Esophagus muscularis mucosa (tissue), 4 donors: ENCODE data around the gene HOATZ. TPM values are rescaled to one million over a fixed set of nuclear protein-coding genes. Genes with fewer than 3 reads are reported as not detected.

Experiments used
- DNase-seq: peaks from one replicate; pipeline ENCODE4 v3.0.0-alpha.2; 2017; ENCODE audit errors: extremely low spot score
- H3K27ac ChIP-seq, 4 donors: fragments of 200-600 bp; sonication (generic); replicated peaks in 1 of 4; 1 replicate in 3 of 4; 2 replicates in 1 of 4; pipeline ENCODE4 v1.5.1; 2016 to 2019; ENCODE audit warnings: mild to moderate bottlenecking in 1 of 4
- H3K27me3 ChIP-seq, 4 donors: fragments of 200-600 bp; sonication (generic); one replicate each; pipeline versions ENCODE4 v1.5.1 to v1.6.0; 2016 to 2019
- H3K36me3 ChIP-seq, 4 donors: fragments of 200-600 bp; sonication (generic); one replicate each; pipeline ENCODE4 v1.5.1; 2016 to 2019
- H3K4me1 ChIP-seq, 4 donors: fragments of 200-600 bp; sonication (generic); one replicate each; pipeline ENCODE4 v1.5.1; 2016 to 2019
- H3K4me3 ChIP-seq, 4 donors: fragments of 200-600 bp; sonication (generic); 1 replicate in 2 of 4; 2 replicates in 2 of 4; pipeline ENCODE4 v1.5.1; 2016 to 2019; ENCODE audit warnings: mild to moderate bottlenecking in 4 of 4, moderate library complexity in 1 of 4
- H3K9me3 ChIP-seq, 4 donors: fragments of 200-600 bp; sonication (generic); 1 replicate in 3 of 4; 2 replicates in 1 of 4; pipeline ENCODE4 v1.5.1; 2016 to 2019
- CTCF ChIP-seq, 3 experiments: fragments of 200-600 bp in 2 of 3; fragments of 450-650 bp in 1 of 3; sonication (generic) in 2 of 3; IDR thresholded peaks; one replicate each; pipeline ENCODE4 v1.5.1; 2017 to 2019; ENCODE audit warnings: antibody characterized with exemption in 3 of 3, mild to moderate bottlenecking in 2 of 3, moderate library complexity in 1 of 3
- EP300 ChIP-seq: sonication (generic); formaldehyde crosslinking; IDR thresholded peaks from one replicate; pipeline ENCODE4 v1.6.1; 2017; ENCODE audit warnings: antibody characterized with exemption
- POLR2A ChIP-seq: fragments of 450-650 bp; IDR thresholded peaks from one replicate; pipeline ENCODE4 v1.6.1; 2017; ENCODE audit warnings: antibody characterized with exemption, moderate library complexity, mild to moderate bottlenecking, low read depth
- POLR2AphosphoS5 ChIP-seq, 2 donors: sonication (generic); formaldehyde crosslinking; IDR thresholded peaks; one replicate each; pipeline ENCODE4 v1.6.1; 2017; ENCODE audit warnings: antibody characterized with exemption in 2 of 2
- WGBS: methylation state at CpG from one replicate; pipeline ENCODE4 v1.1.5; 2018; 5-methylcytosine and 5-hydroxymethylcytosine counted together
- intact Hi-C: fragments of 100-400 bp; cut with DNase I; formaldehyde crosslinking; loops from one replicate; pipeline ENCODE4 v1.15.1; 2023
- total RNA-seq, 4 donors: library from RNA; depleted of rRNA; stranded (reverse); fragments of >200 nt; gene quantifications; one replicate each; pipeline versions ENCODE4 v1.1.0 to v1.2.1, GENCODE V29; 2016

Gene HOATZ
- total RNA-seq, 4 donors from 2014 or later = not detected

- 95% methylated on average over 2 of the region's 2 CpGs for WGBS
- intact Hi-C loops = no loop called here
- H3K4me1 ChIP-seq = peaks cover 12 to 20% (median 13%) of the 10 kb centered on the region in 4 donors
- no peak overlapping the region for H3K4me3 ChIP-seq
- DNase-seq = no peak
- no peak overlapping the region for H3K27ac ChIP-seq
- H3K27me3 ChIP-seq = peaks cover 5 to 44% (median 29%) of the 10 kb centered on the region in 4 donors
- H3K9me3 ChIP-seq = no peaks in the 10 kb centered on the region
- H3K36me3 ChIP-seq = no peaks in the 10 kb centered on the region
- TF ChIP-seq CTCF (IDR thresholded peaks at IDR 0.05) = no peak
- no peak for TF ChIP-seq EP300
- no peak for TF ChIP-seq POLR2AphosphoS5 (IDR thresholded peaks at IDR 0.05)
- TF ChIP-seq POLR2A = no peak
Measured at GRCh38 chr11:111515591-111515990, 1.0 kb downstream of the HOATZ start.

GRCh38 chr11:111518668-111519067 lies 4.1 kb downstream of the HOATZ start:
- intact Hi-C loops = no loop called here
- no peak overlapping the region for H3K27ac ChIP-seq
- 67% methylated on average over 1 of the region's 1 CpG for WGBS
- no peaks in the 10 kb centered on the region for H3K9me3 ChIP-seq
- no peak for DNase-seq
- peaks cover 0 to 7% (median 2%) of the 10 kb centered on the region in 4 donors for H3K4me1 ChIP-seq
- no peak overlapping the region for H3K4me3 ChIP-seq
- H3K36me3 ChIP-seq = no peaks in the 10 kb centered on the region
- peaks cover 0 to 18% (median 9%) of the 10 kb centered on the region in 4 donors for H3K27me3 ChIP-seq
- TF ChIP-seq POLR2AphosphoS5 (IDR thresholded peaks at IDR 0.05) (no peak), CTCF (IDR thresholded peaks at IDR 0.05) (no peak), POLR2A (no peak), EP300 (no peak)

- intact Hi-C loops = no loop called here
- Histone ChIP-seq H3K27ac (no peak overlapping the region), H3K36me3 (no peaks in the 10 kb centered on the region), H3K4me1 (no peaks in the 10 kb centered on the region), H3K9me3 (no peaks in the 10 kb centered on the region), H3K27me3 (peaks cover 0 to 3% (median 0%) of the 10 kb centered on the region in 4 donors), H3K4me3 (no peak overlapping the region)
- no peak for TF ChIP-seq POLR2A
- no peak for TF ChIP-seq POLR2AphosphoS5 (IDR thresholded peaks at IDR 0.05)
- no peak for TF ChIP-seq EP300
- TF ChIP-seq CTCF (IDR thresholded peaks at IDR 0.05) = no peak
- 94% methylated on average over 2 of the region's 2 CpGs for WGBS
- DNase-seq = no peak
Measured at GRCh38 chr11:111520560-111520959, 6.0 kb downstream of the HOATZ start.

- H3K36me3 ChIP-seq = no peaks in the 10 kb centered on the region
- 72% methylated on average over 2 of the region's 2 CpGs for WGBS
- H3K4me3 ChIP-seq = no peak overlapping the region
- peaks cover 0 to 3% (median 0%) of the 10 kb centered on the region in 4 donors for H3K27me3 ChIP-seq
- no peak for DNase-seq
- no peak overlapping the region for H3K27ac ChIP-seq
- no peaks in the 10 kb centered on the region for H3K9me3 ChIP-seq
- intact Hi-C loops = no loop called here
- H3K4me1 ChIP-seq = no peaks in the 10 kb centered on the region
- no peak for TF ChIP-seq EP300
- TF ChIP-seq POLR2A = no peak
- TF ChIP-seq CTCF (IDR thresholded peaks at IDR 0.05) = no peak
- no peak for TF ChIP-seq POLR2AphosphoS5 (IDR thresholded peaks at IDR 0.05)
Measured at GRCh38 chr11:111521135-111521534, 6.6 kb downstream of the HOATZ start.

- no peak overlapping the region for H3K27ac ChIP-seq
- TF ChIP-seq POLR2AphosphoS5 (IDR thresholded peaks at IDR 0.05) (no peak), POLR2A (no peak), EP300 (no peak), CTCF (IDR thresholded peaks at IDR 0.05) (no peak)
Measured at GRCh38 chr11:111522426-111522825, 7.8 kb downstream of the HOATZ start.

More at GRCh38 chr11:111522426-111522825, 7.8 kb downstream of the HOATZ start:
- WGBS = 90% methylated on average over 5 of the region's 5 CpGs
- H3K9me3 ChIP-seq = no peaks in the 10 kb centered on the region
- H3K27me3 ChIP-seq = peaks cover 0 to 3% (median 0%) of the 10 kb centered on the region in 4 donors
- no peak overlapping the region for H3K4me3 ChIP-seq
- intact Hi-C loops = no loop called here
- no peaks in the 10 kb centered on the region for H3K4me1 ChIP-seq
- no peak for DNase-seq
- H3K36me3 ChIP-seq = no peaks in the 10 kb centered on the region
